H1 (cell line): Measurements from ENCODE around the gene HDHD2. TPM values are rescaled to one million over a fixed set of nuclear protein-coding genes. Genes with fewer than 3 reads are reported as not detected.

ENCODE experiments used
- CTCF ChIA-PET: fragments of 300-600 bp; sonication (Branson Sonifier 250); formaldehyde crosslinking; loops from one replicate; lab custom pipeline; 2021; ENCODE audit not compliant: partially characterized antibody; lab: Charles Lee
- POLR2A ChIA-PET: fragments of 300-600 bp; sonication (Branson Sonifier 250); formaldehyde crosslinking; loops from one replicate; lab custom pipeline; 2021; ENCODE audit warnings: inconsistent platforms; ENCODE audit not compliant: partially characterized antibody; lab: Charles Lee
- DNase-seq, 2 experiments: peaks; one replicate each; pipeline versions ENCODE4 v3.0.0 to v3.0.0-alpha.2; 2010 to 2022; ENCODE audit warnings: low spot score in 2 of 2, low read depth in 1 of 2, mixed read lengths in 1 of 2
- FAIRE-seq: peaks from 2 replicates; lab custom pipeline; 2011; peaks lifted over from hg19 to GRCh38; lab: Jason Lieb, UNC
- H2AFZ ChIP-seq: 2 replicates; pipeline ENCODE4 v1.8.1; 2012; ENCODE audit warnings: low read length, inconsistent platforms
- H2AK5ac ChIP-seq: 2 replicates; pipeline ENCODE4 v1.6.1; 2013; ENCODE audit warnings: low read depth, low read length
- H2BK120ac ChIP-seq: replicated peaks from 2 replicates; pipeline ENCODE3; 2013; ENCODE audit warnings: low read depth, low read length, inconsistent platforms
- H2BK12ac ChIP-seq: 2 replicates; pipeline ENCODE4 v1.6.1; 2013; ENCODE audit warnings: low read depth, low read length
- H2BK15ac ChIP-seq: 2 replicates; pipeline ENCODE4 v1.6.1; 2013; ENCODE audit warnings: low read length
- H2BK20ac ChIP-seq: 2 replicates; pipeline ENCODE4 v1.6.1; 2013; ENCODE audit warnings: low read length
- H2BK5ac ChIP-seq: 2 replicates; pipeline ENCODE4 v1.6.1; 2013; ENCODE audit warnings: low read depth, low read length
- H3K14ac ChIP-seq: 2 replicates; pipeline ENCODE4 v1.6.1; 2013; ENCODE audit warnings: inconsistent platforms; ENCODE audit not compliant: insufficient read length
- H3K18ac ChIP-seq: 2 replicates; pipeline ENCODE4 v1.6.1; 2013; ENCODE audit warnings: low read length; ENCODE audit errors: extremely low read depth
- H3K23ac ChIP-seq: 2 replicates; pipeline ENCODE4 v1.6.1; 2013; ENCODE audit warnings: inconsistent platforms; ENCODE audit not compliant: insufficient read length
- H3K23me2 ChIP-seq: 2 replicates; pipeline ENCODE4 v1.6.1; 2013; ENCODE audit warnings: low read depth, low read length
- H3K27ac ChIP-seq: 2 replicates; pipeline ENCODE4 v1.6.1; 2011; ENCODE audit warnings: low read depth, low read length, inconsistent platforms
- H3K27me3 ChIP-seq, 4 experiments: replicated peaks in 1 of 4; 1 replicate in 1 of 4; 2 replicates in 3 of 4; pipeline versions ENCODE4 v1.6.1 to v1.8.1; 2011 to 2013; ENCODE audit warnings: low read length in 3 of 4, mild to moderate bottlenecking in 3 of 4, inconsistent platforms in 2 of 4, mixed read lengths in 2 of 4, moderate library complexity in 1 of 4; ENCODE audit not compliant: control insufficient read depth in 3 of 4, insufficient read depth in 3 of 4; ENCODE audit errors: extremely low read depth in 1 of 4
- H3K36me3 ChIP-seq, 4 experiments: 2 replicates each; pipeline versions ENCODE4 v1.6.1 to v1.8.1; 2011 to 2013; ENCODE audit warnings: mild to moderate bottlenecking in 4 of 4, low read length in 3 of 4, moderate library complexity in 2 of 4, control low read depth in 1 of 4, inconsistent platforms in 1 of 4; ENCODE audit not compliant: insufficient read depth in 4 of 4, control insufficient read depth in 2 of 4
- H3K4ac ChIP-seq: replicated peaks from 2 replicates; pipeline ENCODE3; 2013; ENCODE audit warnings: low read length, low read depth, mixed read lengths, inconsistent platforms; ENCODE audit not compliant: insufficient read length
- H3K4me1 ChIP-seq, 4 experiments: replicated peaks in 1 of 4; 1 replicate in 1 of 4; 2 replicates in 3 of 4; pipeline versions ENCODE4 v1.6.1 to v1.8.1; 2011 to 2013; ENCODE audit warnings: low read length in 3 of 4, inconsistent platforms in 2 of 4, mixed read lengths in 1 of 4; ENCODE audit not compliant: insufficient read depth in 4 of 4, control insufficient read depth in 3 of 4
- H3K4me2 ChIP-seq, 2 experiments: 2 replicates each; pipeline versions ENCODE4 v1.6.1 to v1.8.1; 2011 to 2013; ENCODE audit warnings: low read depth in 2 of 2, low read length in 2 of 2, control low read depth in 1 of 2, inconsistent platforms in 1 of 2, mild to moderate bottlenecking in 1 of 2; ENCODE audit not compliant: insufficient read depth in 1 of 2
- H3K4me3 ChIP-seq, 4 experiments: fragments of 200-600, 300-600 bp in 1 of 4; sonication (generic), shearing (Covaris generic), sonication (Bioruptor Twin) in 1 of 4; 2 replicates each; pipeline versions ENCODE4 v1.5.1 to v1.8.1; 2011 to 2016; ENCODE audit warnings: low read length in 4 of 4, low read depth in 3 of 4, control low read depth in 2 of 4, inconsistent platforms in 2 of 4, mild to moderate bottlenecking in 2 of 4, mixed read lengths in 1 of 4, moderate library complexity in 1 of 4; ENCODE audit not compliant: insufficient read depth in 2 of 4; ENCODE audit errors: extremely low read depth in 1 of 4
- H3K56ac ChIP-seq: replicated peaks from 2 replicates; pipeline ENCODE3; 2013; ENCODE audit warnings: low read depth, mild to moderate bottlenecking, mixed read lengths, low read length, inconsistent platforms; ENCODE audit not compliant: insufficient read length
- H3K79me1 ChIP-seq: 2 replicates; pipeline ENCODE4 v1.6.1; 2013; ENCODE audit warnings: low read depth, low read length, control low read depth
- H3K79me2 ChIP-seq, 2 experiments: 2 replicates each; pipeline versions ENCODE4 v1.6.1 to v1.8.1; 2012 to 2013; ENCODE audit warnings: low read length in 2 of 2, mild to moderate bottlenecking in 2 of 2, inconsistent platforms in 1 of 2; ENCODE audit not compliant: insufficient read depth in 2 of 2, control insufficient read depth in 1 of 2
- H3K9ac ChIP-seq, 4 experiments: replicated peaks in 1 of 4; 1 replicate in 1 of 4; 2 replicates in 3 of 4; pipeline versions ENCODE4 v1.6.1 to v1.8.1; 2011 to 2013; ENCODE audit warnings: low read depth in 3 of 4, low read length in 3 of 4, control low read depth in 2 of 4, mild to moderate bottlenecking in 2 of 4, moderate library complexity in 2 of 4, inconsistent platforms in 1 of 4; ENCODE audit errors: extremely low read depth in 1 of 4
- H3K9me3 ChIP-seq, 2 experiments: 2 replicates each; pipeline versions ENCODE4 v1.6.1 to v1.8.1; 2012 to 2013; ENCODE audit warnings: mild to moderate bottlenecking in 2 of 2, moderate library complexity in 2 of 2, control low read depth in 1 of 2, inconsistent platforms in 1 of 2, low read depth in 1 of 2, low read length in 1 of 2, mixed read lengths in 1 of 2; ENCODE audit not compliant: insufficient read depth in 2 of 2
- H4K20me1 ChIP-seq, 2 experiments: replicated peaks in 1 of 2; 2 replicates each; pipeline versions ENCODE3 to v1.8.1; 2011 to 2013; ENCODE audit warnings: inconsistent platforms in 2 of 2, low read length in 2 of 2, mild to moderate bottlenecking in 1 of 2; ENCODE audit not compliant: insufficient read depth in 2 of 2, control insufficient read depth in 1 of 2
- H4K5ac ChIP-seq: 2 replicates; pipeline ENCODE4 v1.6.1; 2013; ENCODE audit warnings: low read length, low read depth, mixed read lengths, inconsistent platforms; ENCODE audit not compliant: insufficient read length
- H4K8ac ChIP-seq: 2 replicates; pipeline ENCODE4 v1.8.0; 2013; ENCODE audit warnings: mild to moderate bottlenecking, moderate library complexity, low read length, inconsistent platforms; ENCODE audit not compliant: insufficient read depth; ENCODE audit errors: extremely low read depth
- H4K91ac ChIP-seq: replicated peaks from 2 replicates; pipeline ENCODE3; 2013; ENCODE audit warnings: low read length, mixed read lengths, inconsistent platforms; ENCODE audit not compliant: insufficient read length
- CTBP2 ChIP-seq: IDR thresholded peaks from 2 replicates; pipeline ENCODE4 v1.7.0; 2011; ENCODE audit warnings: borderline replicate concordance, mild to moderate bottlenecking, moderate library complexity, mixed read lengths, low read length; ENCODE audit not compliant: insufficient read depth, insufficient read length
- GTF2F1 ChIP-seq: IDR thresholded peaks from 2 replicates; pipeline ENCODE4 v1.6.1; 2012; ENCODE audit warnings: low read depth, low read length, improper control_type of control experiment, borderline replicate concordance
- PHF8 ChIP-seq: fragments of 200-600 bp; sonication (generic); conservative IDR thresholded peaks from 2 replicates; pipeline ENCODE4 v1.7.1; 2012; ENCODE audit warnings: low read depth, mild to moderate bottlenecking, inconsistent platforms, low read length, moderate library complexity
- SAP30 ChIP-seq: fragments of 300-600 bp; sonication (generic); IDR thresholded peaks from 2 replicates; pipeline ENCODE4 v1.7.1; 2012; ENCODE audit warnings: low read length, moderate library complexity, mild to moderate bottlenecking, inconsistent platforms; ENCODE audit not compliant: insufficient read depth, insufficient replicate concordance
- SP2 ChIP-seq: IDR thresholded peaks from 2 replicates; pipeline ENCODE4 v1.6.1; 2012; ENCODE audit warnings: mild to moderate bottlenecking, low read length, inconsistent platforms
- TBP ChIP-seq: IDR thresholded peaks from 2 replicates; pipeline ENCODE4 v1.6.1; 2011; ENCODE audit warnings: low read depth, low read length, improper control_type of control experiment
- TEAD4 ChIP-seq: IDR thresholded peaks from 2 replicates; pipeline ENCODE4 v1.6.1; 2012; ENCODE audit warnings: low read depth, low read length, inconsistent platforms, mixed read lengths
- WGBS, 2 experiments: shearing (Covaris generic) in 1 of 2; methylation state at CpG; one replicate each; pipeline versions ENCODE4 v1.1.6 to v1.1.7; 2013 to 2015; ENCODE audit warnings: low lambda C conversion rate in 2 of 2, mixed read lengths in 2 of 2, inconsistent platforms in 1 of 2, low coverage in 1 of 2, missing lambda C conversion rate in 1 of 2; ENCODE audit not compliant: insufficient replicate concordance in 2 of 2, insufficient coverage in 1 of 2, insufficient read length in 1 of 2; ENCODE audit errors: extremely low coverage in 1 of 2, missing lambda C conversion rate in 1 of 2; 5-methylcytosine and 5-hydroxymethylcytosine counted together
- polyA plus RNA-seq, 7 experiments: library from polyadenylated mRNA; depleted of rRNA in 3 of 7; stranded (reverse) in 5 of 7; unstranded in 2 of 7; fragments of >200 nt in 5 of 7; fragments of 200-250 nt in 2 of 7; gene quantifications; 1 replicate in 5 of 7; 2 replicates in 1 of 7; 4 replicates in 1 of 7; pipeline versions ENCODE4 v1.2.1 to v1.2.3, GENCODE V29; 2011 to 2013; ENCODE audit warnings: missing spikeins in 2 of 7, mixed read lengths in 2 of 7
- total RNA-seq: library from RNA; stranded (reverse); fragmentation: NEBNext Ultra II Directional; extraction: Animal tissue kit (Norgen Biotek cat#: 25700); gene quantifications from 2 replicates; pipeline ENCODE4 v1.2.1, GENCODE V29; 2021

HDHD2 gene
- total and polyA plus RNA-seq, 2 of the 8 experiments (the other 6 are each of a cell fraction or from before 2014, with no cell fraction given): 16.7 to 42.7 TPM

GRCh38 chr18:47095810-47096209, 54.5 kb downstream of the HDHD2 start:
- Histone ChIP-seq H3K4me3 (no peak overlapping the region), H2BK20ac (no peak overlapping the region), H4K5ac (no peak overlapping the region), H3K18ac (no peak overlapping the region), H3K79me1 (no peaks in the 10 kb centered on the region), H3K14ac (no peak overlapping the region), H2BK5ac (no peak overlapping the region), H4K91ac (no peak overlapping the region), H4K8ac (no peak overlapping the region), H2BK12ac (no peak overlapping the region), H3K9me3 (no peaks in the 10 kb centered on the region), H2BK15ac (no peak overlapping the region), H3K23me2 (no peaks in the 10 kb centered on the region), H3K27ac (no peak overlapping the region), H2BK120ac (no peak overlapping the region), H3K4ac (no peak overlapping the region), H2AK5ac (no peak overlapping the region), H3K79me2 (no peaks in the 10 kb centered on the region), H3K9ac (no peak overlapping the region), H3K23ac (no peak overlapping the region), H3K27me3 (no peaks in the 10 kb centered on the region), H3K4me2 (no peak overlapping the region), H3K4me1 (peaks cover 0 to 2% (median 0%) of the 10 kb centered on the region in 4 experiments; a peak in 1 of 7 replicates), H3K56ac (no peak overlapping the region), H2AFZ (no peak overlapping the region), H4K20me1 (no peaks in the 10 kb centered on the region), H3K36me3 (no peaks in the 10 kb centered on the region)
- ChIA-PET POLR2A (no interaction called here), CTCF (interaction anchor here (0.6 to 2.7 kb wide), 3 partner anchors 14 to 109 kb away, joined by 3 to 13 read pairs (median 7); partner anchors contain the start of gene HDHD2)
- no peak for TF ChIP-seq TBP
- no peak for TF ChIP-seq TEAD4
- no peak for TF ChIP-seq SAP30
- TF ChIP-seq GTF2F1: no peak
- TF ChIP-seq SP2: no peak
- no peak for TF ChIP-seq PHF8
- no peak for TF ChIP-seq CTBP2
- no peak for DNase-seq
- 81% methylated on average over 3 of the region's 3 CpGs; no CpG with 5 or more reads in 1 of the 2 experiments for WGBS, 2 experiments
- no peak for FAIRE-seq
